ENCODE data around the gene RIPOR1.
"Not testable (repeated sequence)": the region's sequence is repeated elsewhere in the genome, so short reads cannot be mapped to it uniquely, and the experiment has no call there.

Gene RIPOR1

GRCh38 chr16:67528222-67528869, at the start of gene RIPOR1:
TSS of gene RIPOR1 (plus strand) at chr16:67528829. CDS start at chr16:67538447, 9,618 bp downstream.
- no peak for DNase-seq

- DNase-seq: peak; percentile 77
These were observed 47.6 kb upstream of the RIPOR1 start, which contains the start of gene ATP6V0D1 for GRCh38 chr16:67480833-67481560. TSS of gene ATP6V0D1 (minus strand) at chr16:67481157. CDS start at chr16:67481086, 71 bp downstream.

DNA sequence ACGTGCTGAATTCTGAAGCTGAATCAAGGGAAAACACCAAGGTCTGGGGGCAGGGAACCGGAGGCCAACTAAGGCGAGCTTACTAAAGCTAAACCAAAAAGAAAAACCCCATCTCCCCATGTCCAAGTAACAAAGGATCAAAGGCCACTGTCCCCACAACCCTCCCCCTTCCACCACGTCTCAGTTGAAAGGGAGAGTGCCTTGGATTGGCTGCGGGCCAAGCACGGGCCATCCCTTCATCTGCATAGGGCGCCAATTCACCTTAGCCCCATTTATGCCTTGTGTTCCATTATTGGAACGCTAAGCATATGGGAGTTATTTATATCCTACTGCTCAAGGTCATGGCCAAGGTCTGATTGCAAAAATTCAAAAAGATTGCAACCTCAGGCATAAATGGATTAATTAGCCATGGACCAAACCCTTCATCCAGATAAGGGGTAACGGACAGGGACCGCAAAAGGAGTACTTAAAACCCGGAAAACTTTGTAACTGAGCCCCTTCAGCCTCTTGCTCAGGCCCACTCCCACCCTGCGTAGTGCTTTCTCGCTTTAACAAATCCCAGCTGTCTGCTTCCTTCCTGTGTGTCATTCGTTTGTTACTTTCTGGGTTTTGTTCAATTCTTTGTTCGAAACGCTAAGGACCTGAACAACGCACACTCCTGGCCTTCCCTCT, 46.9 kb upstream of the RIPOR1 start:
- DNase-seq: no peak

DNA sequence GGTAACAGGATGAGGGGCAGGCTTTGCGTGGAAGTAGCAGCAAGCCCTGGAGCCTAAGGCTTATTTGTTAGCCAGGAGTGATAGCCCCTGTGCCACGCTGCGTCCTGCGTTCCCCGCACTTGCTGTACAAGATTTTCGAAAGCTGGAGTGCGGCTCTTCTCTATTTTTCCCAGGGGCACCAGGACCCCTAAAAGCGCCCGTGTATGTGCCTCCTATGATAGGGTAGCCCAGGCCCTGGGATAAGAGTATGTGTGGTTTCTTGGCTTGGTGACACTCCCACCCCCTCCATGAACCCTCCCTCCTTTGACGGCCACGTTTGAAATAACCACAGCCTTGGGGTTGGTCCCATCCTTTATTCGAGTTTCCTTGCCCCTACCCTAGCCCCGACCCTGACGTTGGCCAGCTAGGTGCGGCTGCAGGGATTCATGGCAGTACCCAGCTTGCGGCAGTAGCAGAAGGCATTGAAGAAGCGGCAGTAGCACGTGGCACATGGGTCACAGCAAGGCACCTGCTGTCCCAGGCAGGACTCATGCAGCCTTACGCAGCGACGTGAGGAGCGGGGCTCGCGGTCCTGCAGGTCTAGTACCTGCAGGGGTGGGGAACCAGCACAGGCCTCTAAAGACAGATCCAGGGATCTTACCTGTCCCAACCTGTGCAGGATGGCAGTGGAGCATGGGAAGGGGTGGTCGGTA, 46.2 kb upstream of the RIPOR1 start:
- no peak for DNase-seq

GRCh38 chr16:67483150-67483549, 45.5 kb upstream of the RIPOR1 start, which contains the start of gene AGRP:
TSS of gene AGRP (minus strand) at chr16:67483547. CDS start at chr16:67483398, 149 bp downstream.
- DNase-seq: no peak

DNA sequence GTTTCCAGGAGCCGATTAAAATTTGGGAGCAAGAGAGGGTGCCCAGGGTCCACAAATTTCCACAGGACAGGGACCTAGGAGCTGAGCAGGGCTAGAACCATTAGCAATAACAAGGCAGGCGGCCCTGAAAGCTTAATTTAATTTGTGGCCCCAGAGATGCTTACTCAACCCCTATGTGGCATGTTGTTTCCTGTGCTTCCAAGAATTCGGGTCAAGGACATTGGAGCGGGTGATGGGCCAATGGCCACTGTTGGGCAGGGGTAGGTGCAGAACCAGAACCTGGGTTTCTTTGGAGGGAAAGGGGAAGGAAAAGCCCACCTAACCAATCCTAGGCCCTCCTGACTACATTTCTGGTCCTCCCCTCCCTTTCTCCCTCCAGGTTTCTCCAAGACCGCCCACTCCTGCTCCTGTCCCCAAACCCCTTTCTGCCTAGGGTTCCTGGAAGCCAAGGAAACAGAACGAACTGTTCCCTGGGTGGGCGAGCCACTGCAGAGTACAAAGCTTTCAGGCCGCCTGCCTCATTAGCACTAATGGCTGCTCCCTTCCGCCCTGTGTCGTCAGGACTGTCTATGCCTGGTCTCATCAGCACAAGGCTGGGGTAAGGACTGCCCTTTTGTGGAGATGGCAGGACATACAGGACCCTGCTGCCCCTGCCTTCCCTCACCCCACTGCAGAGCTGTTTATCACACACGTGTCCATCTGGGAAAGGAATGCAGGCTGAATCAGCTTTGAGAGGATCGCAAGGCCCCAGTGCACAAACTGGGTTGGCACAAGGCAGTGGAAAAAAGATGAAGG, 44.7 kb upstream of the RIPOR1 start:
- no peak for DNase-seq

GRCh38 chr16:67486805-67487204, 41.8 kb upstream of the RIPOR1 start:
- no peak for DNase-seq

GRCh38 chr16:67487561-67487960, 41.1 kb upstream of the RIPOR1 start:
- not testable (repeated sequence) for DNase-seq

- DNase-seq: no peak
These were observed 39.1 kb upstream of the RIPOR1 start for GRCh38 chr16:67489401-67490083.

DNA sequence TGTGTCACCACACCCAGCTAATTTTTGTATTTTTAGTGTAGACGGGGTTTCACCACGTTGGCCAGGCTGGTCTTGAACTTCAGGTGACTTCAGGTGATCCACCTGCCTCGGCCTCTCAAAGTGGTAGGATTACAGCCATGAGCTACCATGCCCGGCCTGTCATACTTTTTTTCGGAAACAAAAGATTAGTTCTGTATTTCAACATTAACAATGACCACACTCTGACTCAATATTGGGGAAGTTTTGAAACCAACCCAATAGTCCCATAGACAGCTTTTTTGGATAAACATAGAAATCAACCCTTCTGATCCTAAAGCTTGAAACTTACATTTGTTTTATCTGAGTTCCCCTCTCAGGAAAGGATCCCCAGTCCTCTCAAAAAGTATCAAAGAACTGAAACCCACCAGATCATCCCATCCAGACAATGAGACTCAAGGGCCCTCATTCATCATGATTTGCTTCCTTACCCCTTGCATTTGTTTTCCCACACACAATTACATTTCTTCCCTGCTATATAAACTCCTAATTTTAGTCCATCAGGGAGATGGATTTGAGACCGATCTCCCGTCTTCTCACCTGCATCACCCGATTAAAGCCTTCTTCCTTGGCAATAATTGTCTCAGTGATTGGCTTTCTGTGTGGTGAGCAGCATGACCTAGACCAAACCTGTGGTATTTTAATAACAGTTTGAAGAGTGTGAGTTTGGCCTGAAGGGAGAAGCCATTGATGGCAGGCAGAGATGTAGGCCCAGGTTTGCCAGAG, 38.1 kb upstream of the RIPOR1 start:
- no peak for DNase-seq

GRCh38 chr16:67499106-67499505, 29.5 kb upstream of the RIPOR1 start:
- DNase-seq: no peak

DNA sequence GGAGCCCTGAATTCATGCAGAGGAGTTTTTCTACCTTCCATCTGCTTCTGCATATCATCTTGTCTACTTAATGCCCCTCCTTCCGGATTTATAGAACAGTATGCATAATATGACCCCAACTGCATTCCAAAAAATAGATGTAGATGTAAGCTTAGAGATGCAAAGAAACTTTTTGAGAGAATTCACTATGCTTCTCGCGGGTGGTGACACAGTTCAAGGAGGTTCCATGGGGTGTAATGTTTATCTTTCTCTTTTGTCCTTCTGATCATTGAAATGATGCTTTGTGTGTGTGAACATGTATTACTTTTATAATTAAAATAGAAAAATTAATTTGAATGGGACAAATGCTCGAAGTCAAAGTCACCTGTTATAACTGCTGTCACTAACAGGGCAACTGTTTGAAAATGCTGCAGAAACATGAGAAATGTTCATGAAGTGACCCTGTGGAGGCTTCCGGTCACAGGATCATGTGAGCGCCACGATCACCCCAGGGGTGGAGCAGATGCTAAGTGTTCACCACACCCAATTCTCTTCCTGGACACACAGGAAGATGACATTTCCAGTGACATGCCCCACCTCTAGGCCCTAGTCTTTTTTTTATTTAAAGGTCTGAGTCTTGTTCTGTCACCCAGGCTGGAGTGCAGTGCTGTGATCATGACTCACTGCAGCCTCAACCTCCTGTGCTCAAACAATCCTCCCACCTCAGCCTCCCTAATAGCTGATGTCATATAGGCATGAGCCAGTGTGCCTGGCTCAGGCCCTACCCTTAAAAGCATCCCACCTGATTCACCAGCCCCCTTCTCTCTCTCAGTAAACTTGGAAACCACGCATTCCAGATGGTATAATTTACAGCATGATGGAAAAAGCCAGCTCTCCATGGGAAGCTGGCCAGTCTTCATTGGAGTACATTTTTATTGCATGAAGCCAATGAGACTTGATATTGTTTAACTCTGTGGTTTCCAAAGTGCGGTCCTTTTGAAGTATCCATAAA, 24.3 kb upstream of the RIPOR1 start:
- DNase-seq: no peak

DNA sequence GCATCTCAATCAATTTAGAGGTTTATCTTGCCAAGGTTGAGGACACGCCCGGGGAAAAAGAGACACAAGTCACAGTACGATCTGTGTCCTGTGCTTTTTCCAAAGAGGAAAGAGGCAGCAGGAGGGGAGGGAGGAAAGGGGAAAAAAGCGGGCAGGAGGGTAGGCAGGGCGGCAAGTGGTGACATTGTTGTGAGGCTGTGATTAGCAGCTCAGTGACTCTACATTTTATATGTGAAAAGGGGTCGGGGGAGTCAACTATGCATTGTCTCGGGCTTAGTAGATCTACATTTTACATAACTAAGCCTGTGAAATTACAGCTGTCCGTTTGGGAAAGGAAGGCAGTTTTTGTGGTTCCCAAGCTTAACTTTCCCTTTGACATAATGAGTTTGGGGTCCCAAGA, 22.2 kb upstream of the RIPOR1 start:
- no peak for DNase-seq

DNA sequence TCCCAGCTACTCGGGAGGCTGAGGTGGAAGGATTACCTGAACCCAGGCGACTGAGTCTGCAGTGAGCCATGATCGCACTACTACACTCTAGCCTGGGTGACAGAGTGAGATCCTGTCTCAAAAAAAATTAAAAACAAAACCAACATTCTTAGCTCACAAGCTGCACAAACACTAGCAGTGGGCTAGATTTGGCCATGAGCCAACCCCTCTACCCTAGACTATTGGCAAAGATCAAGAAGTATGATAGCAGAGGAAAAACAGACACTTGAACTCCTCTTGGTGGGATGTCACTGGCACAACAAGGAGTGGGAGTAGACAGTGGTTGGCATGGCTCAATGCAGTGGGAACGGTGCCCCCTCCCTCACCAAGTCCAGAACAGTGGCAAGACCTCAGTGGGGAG, 19.6 kb upstream of the RIPOR1 start:
- DNase-seq: no peak

DNA sequence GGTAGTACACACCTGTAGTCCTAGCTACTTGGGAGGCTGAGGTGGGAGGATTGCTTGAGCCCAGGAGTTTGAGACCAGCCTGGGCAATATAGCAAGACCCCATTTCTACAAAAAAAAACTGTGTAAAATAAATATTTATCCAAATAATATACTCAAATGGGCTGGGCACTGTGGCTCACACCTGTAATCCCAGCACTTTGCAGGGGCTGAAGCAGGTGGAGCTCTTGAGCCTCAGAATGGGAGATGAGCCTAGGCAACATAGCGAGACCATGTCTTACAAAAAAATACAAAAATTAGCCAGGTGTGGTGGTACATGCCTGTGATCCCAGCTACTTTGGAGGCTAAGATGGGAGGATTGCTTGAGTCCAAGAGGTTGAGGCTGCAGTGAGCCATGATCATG, 14.7 kb upstream of the RIPOR1 start:
- DNase-seq: not testable (repeated sequence)

DNA sequence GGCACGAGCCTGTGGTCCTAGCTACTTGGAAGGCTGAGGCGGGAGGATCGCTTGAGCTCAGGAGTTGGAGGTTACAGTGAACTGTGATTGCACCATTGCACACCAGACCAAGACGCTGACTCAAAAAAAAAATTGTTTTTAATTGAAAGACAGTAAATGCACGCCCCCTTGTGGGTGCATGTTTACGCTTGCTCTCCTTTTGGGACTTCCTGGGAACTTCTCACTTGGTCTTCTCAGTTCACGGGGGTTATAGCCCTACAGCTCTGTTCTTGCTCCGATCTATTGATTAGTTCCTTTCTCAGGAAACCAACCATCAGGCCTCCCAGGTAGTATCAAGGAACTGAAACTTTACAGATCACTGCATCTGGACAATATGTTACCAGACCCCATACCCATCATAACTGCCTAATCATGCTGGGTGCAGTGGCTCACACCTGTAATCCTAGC, 14.2 kb upstream of the RIPOR1 start:
- DNase-seq: no peak

DNA sequence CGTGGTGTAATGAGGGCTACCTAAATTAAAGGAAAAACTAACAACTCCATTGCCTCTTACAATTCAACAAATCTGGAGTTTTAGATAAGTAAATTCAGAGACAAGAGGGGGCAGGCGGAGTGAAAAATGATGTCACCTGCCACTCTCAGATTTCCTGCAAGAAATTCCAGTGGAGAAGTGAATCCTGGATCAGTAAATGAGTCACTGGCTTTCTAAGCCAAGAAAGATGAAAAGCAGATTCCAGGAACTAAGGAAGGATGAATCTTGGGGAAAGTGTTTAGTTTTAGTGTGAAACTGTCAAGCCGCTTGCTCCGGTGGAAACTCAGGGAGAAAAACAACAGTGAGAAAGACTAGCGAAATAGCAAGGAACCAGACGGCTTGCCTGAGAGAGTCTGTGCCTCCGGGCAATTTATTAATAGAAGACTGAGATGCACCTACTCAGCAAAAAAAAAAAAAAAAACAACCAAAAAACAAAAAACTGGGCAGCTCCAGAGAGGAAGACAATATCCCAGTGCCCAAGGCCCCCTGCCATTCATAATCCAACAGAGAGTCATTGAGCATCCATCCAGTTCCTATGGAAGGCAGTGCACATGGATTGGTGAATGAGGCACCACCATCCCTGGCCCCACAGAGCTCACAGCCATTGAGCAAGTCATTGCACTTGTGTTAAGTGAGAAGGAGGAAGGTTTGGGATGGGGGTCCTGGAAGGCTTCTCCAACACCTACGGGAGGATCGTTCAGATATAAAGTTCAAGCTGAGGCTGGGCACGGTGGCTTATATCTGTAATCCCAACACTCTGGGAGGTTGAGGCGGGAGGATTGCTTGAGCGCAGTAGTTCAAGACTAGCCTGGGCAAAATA, 12.1 kb upstream of the RIPOR1 start:
- DNase-seq: no peak

DNA sequence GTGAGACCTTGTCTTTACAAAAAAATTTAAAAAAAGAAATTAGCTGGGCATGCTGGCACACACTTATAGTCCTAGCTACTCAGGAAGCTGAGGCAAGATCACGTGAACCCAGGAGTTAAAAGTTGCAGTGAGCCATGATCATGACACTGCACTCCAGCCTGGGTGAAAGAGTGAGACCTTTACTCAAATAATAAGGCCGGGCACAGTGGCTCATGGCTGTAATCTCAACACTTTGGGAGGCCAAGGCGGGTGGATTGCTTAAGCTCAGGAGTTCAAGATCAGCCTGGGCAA, 11.5 kb upstream of the RIPOR1 start:
- DNase-seq: no peak
